ENCODE measurements around the gene SYCE1L.
"Not testable (repeated sequence)": the region's sequence is repeated elsewhere in the genome, so short reads cannot be mapped to it uniquely, and the experiment has no call there.

The SYCE1L gene

GRCh38 chr16:77242471-77242870 lies 43.3 kb downstream of the SYCE1L start:
- CTCF ChIA-PET; H3K36me3 ChIP-seq (ENCODE audit: control insufficient read depth in 2 of 2, insufficient read depth in 1 of 2, low read length in 2 of 2); H3K27ac ChIP-seq (ENCODE audit: extremely low read depth, low read depth, low read length); H3K9me3 ChIP-seq (ENCODE audit: control insufficient read depth, insufficient read depth, low read depth, low read length); POLR2A ChIA-PET; H3K4me3 ChIP-seq (ENCODE audit: low read depth, low read length): not testable (repeated sequence)
- H3K4me1 ChIP-seq (ENCODE audit: control insufficient read depth, insufficient read depth, low read length) = peaks cover 18% of the 10 kb centered on the region
- TF ChIP-seq, protein P1, sequence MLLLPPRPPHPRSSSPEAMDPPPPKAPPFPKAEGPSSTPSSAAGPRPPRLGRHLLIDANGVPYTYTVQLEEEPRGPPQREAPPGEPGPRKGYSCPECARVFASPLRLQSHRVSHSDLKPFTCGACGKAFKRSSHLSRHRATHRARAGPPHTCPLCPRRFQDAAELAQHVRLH (tag by site-specific recombination; IDR thresholded peaks at IDR 0.05) = peak; percentile 56; the same call in 1 of the 2 replicates
- TF ChIP-seq ZNF146 (tag by site-specific recombination; IDR thresholded peaks at IDR 0.05) = peak; percentile 73

DNA sequence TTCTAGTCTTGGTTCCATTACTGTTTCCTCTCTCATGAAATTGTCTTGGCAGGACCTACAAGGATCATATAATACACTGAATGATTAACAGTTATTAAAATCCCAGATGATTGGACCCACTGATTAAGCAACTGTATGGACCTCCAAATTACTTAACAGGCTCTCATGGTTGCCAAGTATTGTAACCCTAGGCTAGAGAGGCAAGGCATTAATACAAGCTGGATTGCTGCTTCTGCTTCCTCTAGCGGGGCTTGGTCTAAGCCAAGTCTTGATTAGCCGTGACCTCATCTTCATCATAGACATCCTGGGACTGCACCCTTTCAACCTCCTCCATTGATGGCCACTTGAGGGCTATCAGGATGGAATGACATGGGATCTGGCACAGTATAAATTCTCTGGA lies 46.9 kb downstream of the SYCE1L start:
- ChIA-PET POLR2A (interaction anchor here (0.9 kb wide), 1 partner anchor 191 kb away, joined by 3 read pairs; no protein-coding TSS in a partner anchor), CTCF (interaction anchor here (0.6 to 1.7 kb wide), 5 partner anchors 9 to 338 kb away, joined by 3 to 5 read pairs (median 3); no protein-coding TSS in a partner anchor)
- H3K27ac ChIP-seq (ENCODE audit: extremely low read depth, low read depth, low read length) = no peak overlapping the region
- no peaks in the 10 kb centered on the region; the same call in 1 of the 2 replicates for H3K4me1 ChIP-seq (ENCODE audit: control insufficient read depth, insufficient read depth, low read length)
- no peaks in the 10 kb centered on the region for H3K9me3 ChIP-seq (ENCODE audit: control insufficient read depth, insufficient read depth, low read depth, low read length)
- no peak for TF ChIP-seq CTCF (tag by site-specific recombination; IDR thresholded peaks at IDR 0.05)
- TF ChIP-seq ZNF112 (tag by site-specific recombination; IDR thresholded peaks at IDR 0.05) = no peak
- H3K36me3 ChIP-seq (ENCODE audit: control insufficient read depth in 2 of 2, insufficient read depth in 1 of 2, low read length in 2 of 2) = no peaks in the 10 kb centered on the region
- H3K4me3 ChIP-seq (ENCODE audit: low read depth, low read length) = no peak overlapping the region

DNA sequence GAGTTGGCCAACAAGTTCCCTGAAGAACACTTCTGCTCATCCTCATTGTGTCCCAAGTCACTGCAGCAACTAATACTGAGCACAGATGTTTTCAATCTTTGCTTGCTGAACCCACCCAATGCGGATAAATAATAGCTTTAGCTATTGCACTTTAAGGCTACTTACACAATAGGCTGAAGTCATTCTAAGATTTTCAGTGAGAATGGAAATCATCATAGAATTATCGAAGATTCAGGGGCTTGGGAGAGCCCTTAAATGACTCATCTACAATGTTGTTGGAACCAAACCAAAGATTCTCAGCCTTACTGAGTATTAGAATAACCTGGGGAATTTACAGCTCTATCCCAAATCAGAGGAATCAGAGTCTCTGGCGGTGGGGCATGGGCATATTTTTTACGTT lies 51.2 kb downstream of the SYCE1L start:
- TF ChIP-seq, protein P2, sequence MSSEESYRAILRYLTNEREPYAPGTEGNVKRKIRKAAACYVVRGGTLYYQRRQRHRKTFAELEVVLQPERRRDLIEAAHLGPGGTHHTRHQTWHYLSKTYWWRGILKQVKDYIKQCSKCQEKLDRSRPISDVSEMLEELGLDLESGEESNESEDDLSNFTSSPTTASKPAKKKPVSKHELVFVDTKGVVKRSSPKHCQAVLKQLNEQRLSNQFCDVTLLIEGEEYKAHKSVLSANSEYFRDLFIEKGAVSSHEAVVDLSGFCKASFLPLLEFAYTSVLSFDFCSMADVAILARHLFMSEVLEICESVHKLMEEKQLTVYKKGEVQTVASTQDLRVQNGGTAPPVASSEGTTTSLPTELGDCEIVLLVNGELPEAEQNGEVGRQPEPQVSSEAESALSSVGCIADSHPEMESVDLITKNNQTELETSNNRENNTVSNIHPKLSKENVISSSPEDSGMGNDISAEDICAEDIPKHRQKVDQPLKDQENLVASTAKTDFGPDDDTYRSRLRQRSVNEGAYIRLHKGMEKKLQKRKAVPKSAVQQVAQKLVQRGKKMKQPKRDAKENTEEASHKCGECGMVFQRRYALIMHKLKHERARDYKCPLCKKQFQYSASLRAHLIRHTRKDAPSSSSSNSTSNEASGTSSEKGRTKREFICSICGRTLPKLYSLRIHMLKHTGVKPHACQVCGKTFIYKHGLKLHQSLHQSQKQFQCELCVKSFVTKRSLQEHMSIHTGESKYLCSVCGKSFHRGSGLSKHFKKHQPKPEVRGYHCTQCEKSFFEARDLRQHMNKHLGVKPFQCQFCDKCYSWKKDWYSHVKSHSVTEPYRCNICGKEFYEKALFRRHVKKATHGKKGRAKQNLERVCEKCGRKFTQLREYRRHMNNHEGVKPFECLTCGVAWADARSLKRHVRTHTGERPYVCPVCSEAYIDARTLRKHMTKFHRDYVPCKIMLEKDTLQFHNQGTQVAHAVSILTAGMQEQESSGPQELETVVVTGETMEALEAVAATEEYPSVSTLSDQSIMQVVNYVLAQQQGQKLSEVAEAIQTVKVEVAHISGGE (tag by site-specific recombination; conservative IDR thresholded peaks at IDR 0.05; ENCODE audit: low read depth) = no peak
- no peak for TF ChIP-seq ZBTB44 (tag by site-specific recombination; IDR thresholded peaks at IDR 0.05)
- TF ChIP-seq, protein P1 (tag by site-specific recombination; IDR thresholded peaks at IDR 0.05) = no peak
- no peak for TF ChIP-seq ZNF544 (tag by site-specific recombination; IDR thresholded peaks at IDR 0.05)
- TF ChIP-seq, protein P3, sequence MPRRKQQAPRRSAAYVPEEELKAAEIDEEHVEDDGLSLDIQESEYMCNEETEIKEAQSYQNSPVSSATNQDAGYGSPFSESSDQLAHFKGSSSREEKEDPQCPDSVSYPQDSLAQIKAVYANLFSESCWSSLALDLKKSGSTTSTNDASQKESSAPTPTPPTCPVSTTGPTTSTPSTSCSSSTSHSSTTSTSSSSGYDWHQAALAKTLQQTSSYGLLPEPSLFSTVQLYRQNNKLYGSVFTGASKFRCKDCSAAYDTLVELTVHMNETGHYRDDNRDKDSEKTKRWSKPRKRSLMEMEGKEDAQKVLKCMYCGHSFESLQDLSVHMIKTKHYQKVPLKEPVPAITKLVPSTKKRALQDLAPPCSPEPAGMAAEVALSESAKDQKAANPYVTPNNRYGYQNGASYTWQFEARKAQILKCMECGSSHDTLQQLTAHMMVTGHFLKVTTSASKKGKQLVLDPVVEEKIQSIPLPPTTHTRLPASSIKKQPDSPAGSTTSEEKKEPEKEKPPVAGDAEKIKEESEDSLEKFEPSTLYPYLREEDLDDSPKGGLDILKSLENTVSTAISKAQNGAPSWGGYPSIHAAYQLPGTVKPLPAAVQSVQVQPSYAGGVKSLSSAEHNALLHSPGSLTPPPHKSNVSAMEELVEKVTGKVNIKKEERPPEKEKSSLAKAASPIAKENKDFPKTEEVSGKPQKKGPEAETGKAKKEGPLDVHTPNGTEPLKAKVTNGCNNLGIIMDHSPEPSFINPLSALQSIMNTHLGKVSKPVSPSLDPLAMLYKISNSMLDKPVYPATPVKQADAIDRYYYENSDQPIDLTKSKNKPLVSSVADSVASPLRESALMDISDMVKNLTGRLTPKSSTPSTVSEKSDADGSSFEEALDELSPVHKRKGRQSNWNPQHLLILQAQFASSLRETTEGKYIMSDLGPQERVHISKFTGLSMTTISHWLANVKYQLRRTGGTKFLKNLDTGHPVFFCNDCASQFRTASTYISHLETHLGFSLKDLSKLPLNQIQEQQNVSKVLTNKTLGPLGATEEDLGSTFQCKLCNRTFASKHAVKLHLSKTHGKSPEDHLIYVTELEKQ (tag by site-specific recombination; IDR thresholded peaks at IDR 0.05; ENCODE audit: borderline replicate concordance) = no peak
- no peak for TF ChIP-seq SP7 (tag by site-specific recombination; IDR thresholded peaks at IDR 0.05)
- no peak for TF ChIP-seq ZNF23 (tag by site-specific recombination; IDR thresholded peaks at IDR 0.05; ENCODE audit: borderline replicate concordance)
- TF ChIP-seq YY1 (tag by site-specific recombination; IDR thresholded peaks at IDR 0.05) = no peak
- Histone ChIP-seq H3K4me1 (ENCODE audit: control insufficient read depth, insufficient read depth, low read length) (no peaks in the 10 kb centered on the region), H3K4me3 (ENCODE audit: low read depth, low read length) (no peak overlapping the region), H3K36me3 (ENCODE audit: control insufficient read depth in 2 of 2, insufficient read depth in 1 of 2, low read length in 2 of 2) (no peaks in the 10 kb centered on the region), H3K9me3 (ENCODE audit: control insufficient read depth, insufficient read depth, low read depth, low read length) (no peaks in the 10 kb centered on the region), H3K27ac (ENCODE audit: extremely low read depth, low read depth, low read length) (no peak overlapping the region)
- ChIA-PET POLR2A (no interaction called here), CTCF (interaction anchor here (0.6 to 0.7 kb wide), 2 partner anchors 26 to 800 kb away, joined by 3 read pairs; no protein-coding TSS in a partner anchor)
